ENCODE data around the gene OTOGL.

- TF ChIP-seq CTCF (conservative IDR thresholded peaks at IDR 0.05): no peak
- no peak for TF ChIP-seq EZH2 (IDR thresholded peaks at IDR 0.05; ENCODE audit: low read depth)
Measured at GRCh38 chr12:80239867-80240266, 140.5 kb downstream of the OTOGL start.
